GM20000 (cell line): ENCODE data around the gene ITPKC.
A peak's percentile ranks its signal among the peaks of the same experiment; 100 is the strongest.

Source experiments
- DNase-seq: peaks from one replicate; pipeline ENCODE4 v3.0.0; 2012; ENCODE audit warnings: low spot score
- TF ChIP-seq, protein P1 (sequence below): IDR thresholded peaks from 2 replicates; pipeline ENCODE4 v1.5.1; 2012; ENCODE audit warnings: mild to moderate bottlenecking, control low read depth; ENCODE audit errors: extremely low read depth, missing control alignments

Gene ITPKC

GRCh38 chr19:40750874-40751537 is 34.1 kb downstream of the ITPKC start, which contains the start of gene SNRPA:
Gene SNRPA, plus strand, starts transcription at chr19:40751203. Its CDS starts 206 bp downstream, at chr19:40751409.
- TF ChIP-seq, protein P1, sequence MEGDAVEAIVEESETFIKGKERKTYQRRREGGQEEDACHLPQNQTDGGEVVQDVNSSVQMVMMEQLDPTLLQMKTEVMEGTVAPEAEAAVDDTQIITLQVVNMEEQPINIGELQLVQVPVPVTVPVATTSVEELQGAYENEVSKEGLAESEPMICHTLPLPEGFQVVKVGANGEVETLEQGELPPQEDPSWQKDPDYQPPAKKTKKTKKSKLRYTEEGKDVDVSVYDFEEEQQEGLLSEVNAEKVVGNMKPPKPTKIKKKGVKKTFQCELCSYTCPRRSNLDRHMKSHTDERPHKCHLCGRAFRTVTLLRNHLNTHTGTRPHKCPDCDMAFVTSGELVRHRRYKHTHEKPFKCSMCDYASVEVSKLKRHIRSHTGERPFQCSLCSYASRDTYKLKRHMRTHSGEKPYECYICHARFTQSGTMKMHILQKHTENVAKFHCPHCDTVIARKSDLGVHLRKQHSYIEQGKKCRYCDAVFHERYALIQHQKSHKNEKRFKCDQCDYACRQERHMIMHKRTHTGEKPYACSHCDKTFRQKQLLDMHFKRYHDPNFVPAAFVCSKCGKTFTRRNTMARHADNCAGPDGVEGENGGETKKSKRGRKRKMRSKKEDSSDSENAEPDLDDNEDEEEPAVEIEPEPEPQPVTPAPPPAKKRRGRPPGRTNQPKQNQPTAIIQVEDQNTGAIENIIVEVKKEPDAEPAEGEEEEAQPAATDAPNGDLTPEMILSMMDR = no peak
- peak; percentile 89 for DNase-seq

DNA sequence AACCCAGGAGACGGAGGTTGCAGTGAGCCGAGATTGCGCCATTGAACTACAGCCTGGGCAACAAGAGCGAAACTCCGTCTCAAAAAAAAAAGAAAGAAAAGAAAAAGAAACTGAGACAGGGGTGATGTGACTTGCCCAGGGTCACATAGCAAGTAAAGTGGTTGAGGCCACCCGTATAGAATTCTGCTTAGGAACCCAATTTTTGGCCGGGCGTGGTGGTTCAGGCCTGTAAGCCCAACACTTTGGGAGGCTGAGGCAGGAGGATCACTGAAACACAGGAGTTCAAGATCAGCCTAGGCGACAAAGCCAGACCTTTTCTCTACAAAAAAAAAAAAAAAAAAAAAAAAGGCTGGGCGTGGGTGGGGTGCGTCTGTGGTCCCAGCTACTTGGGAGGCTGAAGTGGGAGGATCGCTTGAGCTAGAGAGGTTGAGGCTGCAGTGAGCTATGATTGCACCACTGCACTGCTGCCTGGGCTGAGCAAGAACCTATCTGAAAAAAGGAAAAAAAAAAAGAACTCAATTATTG is 35.4 kb downstream of the ITPKC start:
- no peak for DNase-seq
- TF ChIP-seq, protein P1 = no peak

- TF ChIP-seq, protein P1 = no peak
- no peak for DNase-seq
These were observed 37.8 kb downstream of the ITPKC start for GRCh38 chr19:40754611-40755247.

DNA sequence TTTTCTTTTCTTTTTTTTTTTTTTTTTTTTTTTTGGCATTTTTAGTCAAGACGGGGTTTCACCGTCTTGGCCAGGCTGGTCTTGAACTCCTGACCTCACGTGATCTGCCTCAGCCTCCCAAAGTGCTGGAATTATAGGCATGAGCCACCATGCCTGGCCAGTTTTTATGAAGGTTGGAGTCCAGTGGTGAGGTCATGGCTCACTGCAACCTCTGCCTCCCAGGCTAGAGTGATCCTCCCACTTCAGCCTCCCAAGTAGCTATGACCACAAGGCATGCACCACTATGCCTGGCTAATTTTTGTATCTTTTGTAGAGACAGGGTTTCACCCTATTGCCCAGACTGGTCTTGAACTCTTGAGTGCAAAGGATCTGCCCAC is 38.3 kb downstream of the ITPKC start:
- TF ChIP-seq, protein P1 = no peak
- no peak for DNase-seq

DNA sequence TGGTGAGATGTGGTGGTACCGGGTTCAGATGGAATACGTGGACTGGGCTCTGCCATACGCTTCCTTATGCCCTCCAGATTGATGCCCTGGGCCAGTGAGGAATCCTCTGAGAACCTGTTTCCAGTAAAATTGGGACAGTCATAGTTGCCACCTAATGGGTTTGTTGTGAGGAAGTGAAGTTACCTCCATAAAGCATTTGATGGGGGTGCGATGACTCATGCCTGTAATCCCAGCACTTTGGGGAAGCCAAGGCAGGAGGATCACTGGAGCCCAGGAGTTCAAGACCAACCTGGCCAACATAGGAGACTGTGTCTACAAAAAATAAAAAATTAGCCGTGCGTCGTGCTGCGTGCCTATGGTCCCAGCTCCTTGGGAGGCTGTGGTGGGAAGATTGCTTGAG is 38.9 kb downstream of the ITPKC start:
- DNase-seq = no peak

DNA sequence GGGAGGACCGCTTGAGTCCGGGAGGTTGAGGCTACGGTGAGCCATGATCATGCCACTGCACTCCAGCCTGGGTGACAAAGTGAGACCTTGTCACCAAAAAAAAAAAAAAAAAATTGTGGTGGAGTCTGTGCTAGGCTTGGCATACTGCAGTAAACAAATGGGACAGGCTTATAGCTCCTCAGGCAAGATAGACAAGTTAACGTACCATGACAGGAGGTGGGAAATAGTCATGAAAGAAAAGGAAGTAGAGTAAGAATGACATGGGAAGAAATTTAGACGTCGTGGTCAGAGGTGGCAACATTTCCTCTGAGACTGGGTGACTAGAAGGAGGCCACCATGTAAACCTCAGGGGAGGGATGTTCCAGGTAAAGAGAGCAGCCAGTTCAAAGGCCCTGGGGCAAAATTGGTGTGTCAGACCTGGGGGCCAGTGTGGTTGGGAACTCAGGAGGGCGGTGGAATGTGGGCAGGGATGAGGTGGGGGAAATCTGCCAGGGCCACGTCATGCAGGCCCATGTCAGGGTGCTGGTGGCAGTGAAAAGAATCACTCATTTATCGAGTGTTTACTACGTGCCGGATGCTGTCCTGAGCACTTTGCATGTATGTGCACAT is 39.7 kb downstream of the ITPKC start:
- no peak for DNase-seq

More for the DNA sequence above, 38.9 kb downstream of the ITPKC start:
- TF ChIP-seq, protein P1 = no peak

DNA sequence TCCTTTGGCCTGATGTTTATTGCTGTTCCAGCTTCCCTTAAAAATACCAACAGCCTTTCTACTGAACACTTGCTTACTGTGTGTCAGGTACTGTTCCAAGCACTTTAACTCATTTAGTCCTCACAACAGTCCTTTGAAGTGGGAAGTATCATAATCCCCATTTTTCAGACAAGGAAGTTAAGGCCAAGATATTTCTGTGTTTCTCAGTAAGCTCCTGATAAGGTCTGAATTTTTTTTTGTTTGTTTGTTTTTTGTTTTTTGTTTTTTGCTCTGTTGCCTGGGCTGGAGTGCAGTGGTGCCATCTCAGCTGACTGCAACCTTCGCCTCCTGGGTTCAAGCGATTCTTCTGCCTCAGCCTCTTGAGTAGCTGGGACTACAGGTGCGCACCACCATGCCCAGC is 41.6 kb downstream of the ITPKC start:
- TF ChIP-seq, protein P1 = no peak
- no peak for DNase-seq

More for the DNA sequence above, 39.7 kb downstream of the ITPKC start:
- TF ChIP-seq, protein P1 = no peak
